Kidney (tissue), 14 donors: Measurements from ENCODE around the gene HAP1. TPM values are rescaled to one million over a fixed set of nuclear protein-coding genes. Genes with fewer than 3 reads are reported as not detected.

ENCODE experiments used
- DNase-seq, 5 donors: peaks; one replicate each; pipeline ENCODE4 v3.0.0-alpha.2; 2013 to 2020
- FAIRE-seq: peaks from 2 replicates; lab custom pipeline; 2012; peaks lifted over from hg19 to GRCh38; lab: Jason Lieb, UNC
- H3K27ac ChIP-seq, 2 donors: one replicate each; pipeline ENCODE4 v1.7.0; 2013; ENCODE audit warnings: low read depth in 2 of 2, low read length in 2 of 2, inconsistent platforms in 1 of 2
- H3K27me3 ChIP-seq: one replicate; pipeline ENCODE4 v1.7.1; 2013; ENCODE audit warnings: low read length, inconsistent platforms; ENCODE audit not compliant: control insufficient read depth, insufficient read depth
- H3K36me3 ChIP-seq, 3 donors: one replicate each; pipeline versions ENCODE4 v1.7.0 to v1.7.1; 2013; ENCODE audit warnings: low read length in 3 of 3, control low read depth in 1 of 3, inconsistent platforms in 1 of 3; ENCODE audit not compliant: insufficient read depth in 3 of 3, control insufficient read depth in 2 of 3
- H3K4me1 ChIP-seq, 3 donors: one replicate each; pipeline versions ENCODE4 v1.7.0 to v1.7.1; 2013; ENCODE audit warnings: low read length in 3 of 3, inconsistent platforms in 1 of 3, low read depth in 1 of 3; ENCODE audit not compliant: control insufficient read depth in 2 of 3, insufficient read depth in 2 of 3
- H3K4me3 ChIP-seq, 3 donors: one replicate each; pipeline versions ENCODE4 v1.7.0 to v1.8.1; 2013; ENCODE audit warnings: low read length in 3 of 3, control low read depth in 1 of 3, inconsistent platforms in 1 of 3
- H3K9ac ChIP-seq, 3 donors: one replicate each; pipeline versions ENCODE4 v1.7.0 to v1.7.1; 2013; ENCODE audit warnings: low read length in 3 of 3, control low read depth in 1 of 3, inconsistent platforms in 1 of 3
- H3K9me3 ChIP-seq, 3 donors: one replicate each; pipeline versions ENCODE4 v1.7.0 to v1.7.1; 2013; ENCODE audit warnings: low read length in 3 of 3, control low read depth in 1 of 3, inconsistent platforms in 1 of 3; ENCODE audit not compliant: control insufficient read depth in 2 of 3, insufficient read depth in 1 of 3
- intact Hi-C: fragments of 100-400 bp; cut with DNase I; formaldehyde crosslinking; loops from one replicate; pipeline ENCODE4 v1.11.1; 2022
- polyA plus RNA-seq: library from polyadenylated mRNA; stranded (reverse); fragments of 350-450 nt; fragmentation: Illumina TruSeq; extraction: RNeasy Lipid Tissue Mini Kit (QIAGEN cat#74804); gene quantifications from one replicate; pipeline ENCODE4 v1.2.3, GENCODE V29; 2014; ENCODE audit warnings: low read depth, low replicate concordance; ENCODE audit not compliant: insufficient read depth
- total RNA-seq: library from RNA; stranded (reverse); fragmentation: NEBNext Ultra II Directional; extraction: Animal tissue kit (Norgen Biotek cat#: 25700); gene quantifications from one replicate; pipeline ENCODE4 v1.2.1, GENCODE V29; 2021
- TF ChIP-seq, protein P1 (sequence below): IDR thresholded peaks from 3 replicates; pipeline ENCODE4 v1.5.1; 2012; ENCODE audit warnings: mild to moderate bottlenecking, moderate library complexity, borderline replicate concordance; ENCODE audit not compliant: insufficient read depth; ENCODE audit errors: extremely low read depth
- donor health status: control.
- donor health status: control.
- donor health status: control.
- donor health status: control.
- donor health status: control.
- donor health status: DM: yes; HTN: yes; CAD: no.
- donor health status: Normal renal cell carcinoma (clear cell type).

HAP1 gene
- total and polyA plus RNA-seq, 2 donors from 2014 or later, result 0.99 to 1.3 TPM

DNA sequence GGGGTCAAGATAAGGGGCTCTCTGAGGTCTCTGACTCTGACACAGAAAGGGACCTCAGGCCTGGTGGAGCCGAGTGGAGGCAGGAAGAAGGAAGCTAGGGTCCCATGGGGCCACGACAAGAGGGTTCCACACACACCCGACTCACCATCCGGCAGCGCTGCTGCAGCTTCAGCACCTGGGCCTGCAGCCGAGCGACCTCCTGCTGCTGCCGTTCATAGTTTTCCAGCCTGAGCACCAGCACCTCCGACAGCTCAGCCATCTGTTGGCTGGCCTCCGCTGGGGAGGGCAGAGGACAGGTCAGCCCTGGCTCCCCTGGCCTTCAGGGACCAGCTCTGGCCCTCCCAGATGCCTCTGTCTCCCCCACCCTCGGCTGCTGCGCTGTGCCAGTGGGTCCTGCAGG lies 6.4 kb downstream of the HAP1 start:
- no peaks in the 10 kb centered on the region for H3K27me3 ChIP-seq
- no peak overlapping the region for H3K4me3 ChIP-seq
- no peak overlapping the region for H3K27ac ChIP-seq
- no peaks in the 10 kb centered on the region for H3K36me3 ChIP-seq
- FAIRE-seq (no peak), DNase-seq (no peak)
- intact Hi-C loops, result no loop called here
- no peaks in the 10 kb centered on the region for H3K9me3 ChIP-seq
- H3K4me1 ChIP-seq, result no peaks in the 10 kb centered on the region
- H3K9ac ChIP-seq, result no peak overlapping the region
- TF ChIP-seq, protein P1, sequence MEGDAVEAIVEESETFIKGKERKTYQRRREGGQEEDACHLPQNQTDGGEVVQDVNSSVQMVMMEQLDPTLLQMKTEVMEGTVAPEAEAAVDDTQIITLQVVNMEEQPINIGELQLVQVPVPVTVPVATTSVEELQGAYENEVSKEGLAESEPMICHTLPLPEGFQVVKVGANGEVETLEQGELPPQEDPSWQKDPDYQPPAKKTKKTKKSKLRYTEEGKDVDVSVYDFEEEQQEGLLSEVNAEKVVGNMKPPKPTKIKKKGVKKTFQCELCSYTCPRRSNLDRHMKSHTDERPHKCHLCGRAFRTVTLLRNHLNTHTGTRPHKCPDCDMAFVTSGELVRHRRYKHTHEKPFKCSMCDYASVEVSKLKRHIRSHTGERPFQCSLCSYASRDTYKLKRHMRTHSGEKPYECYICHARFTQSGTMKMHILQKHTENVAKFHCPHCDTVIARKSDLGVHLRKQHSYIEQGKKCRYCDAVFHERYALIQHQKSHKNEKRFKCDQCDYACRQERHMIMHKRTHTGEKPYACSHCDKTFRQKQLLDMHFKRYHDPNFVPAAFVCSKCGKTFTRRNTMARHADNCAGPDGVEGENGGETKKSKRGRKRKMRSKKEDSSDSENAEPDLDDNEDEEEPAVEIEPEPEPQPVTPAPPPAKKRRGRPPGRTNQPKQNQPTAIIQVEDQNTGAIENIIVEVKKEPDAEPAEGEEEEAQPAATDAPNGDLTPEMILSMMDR, result no peak

DNA sequence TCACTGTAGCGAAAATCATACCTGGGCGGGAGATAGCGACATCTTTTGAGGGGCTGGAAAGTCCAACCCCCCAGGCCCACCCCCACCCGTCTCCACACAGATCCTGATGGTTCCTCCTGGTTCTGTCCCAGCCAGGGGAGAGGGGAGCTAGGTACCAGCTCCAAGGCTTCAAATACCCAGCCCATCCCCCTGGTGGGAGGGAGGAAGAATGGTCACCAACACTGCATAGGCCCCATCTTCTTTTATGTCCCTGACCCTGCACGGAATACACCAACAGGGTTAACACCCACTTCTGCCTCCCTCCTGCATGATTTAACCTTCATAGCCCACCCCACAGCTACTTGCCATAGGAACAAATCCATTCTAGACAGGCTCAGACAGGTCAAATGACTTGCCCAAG lies 9.3 kb downstream of the HAP1 start:
- DNase-seq (no peak), FAIRE-seq (no peak)
- Histone ChIP-seq H3K4me3 (no peak overlapping the region), H3K9ac (no peak overlapping the region), H3K9me3 (no peaks in the 10 kb centered on the region), H3K27ac (no peak overlapping the region), H3K36me3 (no peaks in the 10 kb centered on the region), H3K4me1 (no peaks in the 10 kb centered on the region), H3K27me3 (no peaks in the 10 kb centered on the region)
- intact Hi-C loops, result no loop called here
- TF ChIP-seq, protein P1, result no peak

DNA sequence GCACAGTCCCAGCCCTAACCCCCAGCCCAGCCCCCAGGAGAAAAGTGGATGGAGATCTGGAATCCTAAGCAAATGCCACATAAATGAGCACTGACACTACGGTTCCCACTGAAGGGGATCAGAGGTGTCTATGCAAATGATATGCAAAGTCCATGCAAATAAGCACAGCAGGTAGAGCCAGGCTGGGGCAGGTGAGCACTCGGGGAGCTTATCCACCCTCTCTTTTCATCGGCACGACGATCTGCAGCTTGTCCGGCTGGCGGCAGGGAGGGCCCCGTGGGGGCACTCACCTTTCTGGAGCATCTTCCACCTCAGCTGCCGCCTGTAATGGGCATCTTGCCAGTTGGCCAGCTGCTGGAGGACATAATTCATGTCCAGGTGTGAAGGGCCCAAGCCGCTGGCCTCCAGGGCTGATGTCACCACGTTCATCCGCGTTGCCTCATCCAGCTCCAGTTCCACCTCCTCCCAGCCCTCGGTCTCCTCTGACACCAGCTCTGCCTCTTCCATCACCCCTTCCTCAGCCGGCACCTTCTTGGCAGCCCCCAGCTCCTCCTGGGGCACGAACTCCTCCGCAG lies 9.9 kb downstream of the HAP1 start:
- Histone ChIP-seq H3K9me3 (no peaks in the 10 kb centered on the region), H3K4me3 (no peak overlapping the region), H3K4me1 (no peaks in the 10 kb centered on the region), H3K36me3 (no peaks in the 10 kb centered on the region), H3K9ac (no peak overlapping the region), H3K27me3 (no peaks in the 10 kb centered on the region), H3K27ac (no peak overlapping the region)
- DNase-seq (peak in 3 of 5 donors; percentile 52 to 69 (median 67)), FAIRE-seq (no peak)
- TF ChIP-seq, protein P1, result no peak
- intact Hi-C loops, result no loop called here
